Ovary (tissue), 3 donors: ENCODE results near the gene DNAL4.

ENCODE experiments used
- EP300 ChIP-seq: sonication (generic); formaldehyde crosslinking; IDR thresholded peaks from one replicate; pipeline ENCODE4 v1.6.1; 2017; ENCODE audit warnings: antibody characterized with exemption
- POLR2A ChIP-seq: fragments of 450-650 bp; IDR thresholded peaks from one replicate; pipeline ENCODE4 v1.6.1; 2017; ENCODE audit warnings: antibody characterized with exemption, mild to moderate bottlenecking, moderate library complexity
- TF ChIP-seq, protein P1 (sequence below), 3 donors: fragments of 450-650 bp in 2 of 3; fragments of 200-600 bp in 1 of 3; IDR thresholded peaks; one replicate each; pipeline versions ENCODE4 v1.5.1 to v1.8.0; 2016 to 2022; ENCODE audit warnings: antibody characterized with exemption in 3 of 3, mild to moderate bottlenecking in 1 of 3
- donor health status: DM: no; HTN: no; CAD: no.

DNA sequence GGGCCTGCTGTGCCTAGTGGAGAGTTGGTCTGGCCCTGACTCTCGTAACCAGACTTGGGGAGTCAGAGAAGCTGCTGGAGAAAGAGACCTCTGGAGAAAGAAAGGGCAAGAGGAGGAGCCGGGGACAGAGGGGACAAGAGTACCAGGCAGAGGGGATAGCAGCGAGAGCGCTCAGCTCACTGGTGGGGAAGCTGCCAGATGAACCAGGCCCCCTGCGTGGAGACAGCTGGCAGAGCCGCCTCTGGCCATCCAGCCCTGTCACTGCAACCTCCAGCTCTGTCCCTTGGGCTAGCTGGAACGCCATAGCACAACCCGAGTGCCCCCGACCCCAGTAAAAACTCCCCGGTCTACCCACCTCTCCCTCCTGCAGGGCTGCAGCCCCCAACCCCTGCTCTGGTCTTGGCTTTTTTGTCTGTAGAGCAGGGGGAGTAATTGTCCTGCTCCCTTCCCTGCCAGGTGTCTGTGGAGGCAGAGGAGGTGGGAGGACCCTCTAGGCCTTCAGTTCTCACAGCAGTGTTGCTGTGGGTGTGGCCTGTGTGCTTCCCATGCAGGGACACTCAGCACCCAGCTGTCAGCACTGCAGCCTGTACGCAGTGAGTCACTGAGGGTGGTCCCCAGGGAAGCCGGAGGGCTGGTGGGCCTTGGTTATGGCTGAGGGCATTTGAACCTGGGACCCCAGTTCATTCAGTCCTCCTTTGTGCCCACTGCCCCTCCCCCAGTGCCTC, 33.3 kb downstream of the DNAL4 start:
- TF ChIP-seq POLR2A (no peak), EP300 (no peak)
- TF ChIP-seq, protein P1, sequence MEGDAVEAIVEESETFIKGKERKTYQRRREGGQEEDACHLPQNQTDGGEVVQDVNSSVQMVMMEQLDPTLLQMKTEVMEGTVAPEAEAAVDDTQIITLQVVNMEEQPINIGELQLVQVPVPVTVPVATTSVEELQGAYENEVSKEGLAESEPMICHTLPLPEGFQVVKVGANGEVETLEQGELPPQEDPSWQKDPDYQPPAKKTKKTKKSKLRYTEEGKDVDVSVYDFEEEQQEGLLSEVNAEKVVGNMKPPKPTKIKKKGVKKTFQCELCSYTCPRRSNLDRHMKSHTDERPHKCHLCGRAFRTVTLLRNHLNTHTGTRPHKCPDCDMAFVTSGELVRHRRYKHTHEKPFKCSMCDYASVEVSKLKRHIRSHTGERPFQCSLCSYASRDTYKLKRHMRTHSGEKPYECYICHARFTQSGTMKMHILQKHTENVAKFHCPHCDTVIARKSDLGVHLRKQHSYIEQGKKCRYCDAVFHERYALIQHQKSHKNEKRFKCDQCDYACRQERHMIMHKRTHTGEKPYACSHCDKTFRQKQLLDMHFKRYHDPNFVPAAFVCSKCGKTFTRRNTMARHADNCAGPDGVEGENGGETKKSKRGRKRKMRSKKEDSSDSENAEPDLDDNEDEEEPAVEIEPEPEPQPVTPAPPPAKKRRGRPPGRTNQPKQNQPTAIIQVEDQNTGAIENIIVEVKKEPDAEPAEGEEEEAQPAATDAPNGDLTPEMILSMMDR (IDR thresholded peaks at IDR 0.05): no peak
